Measurements from ENCODE around the gene ZFP64. TPM values are rescaled to one million over a fixed set of nuclear protein-coding genes. Genes with fewer than 3 reads are reported as not detected.
A peak's percentile ranks its signal among the peaks of the same experiment; 100 is the strongest.
"Not testable (repeated sequence)": the region's sequence is repeated elsewhere in the genome, so short reads cannot be mapped to it uniquely, and the experiment has no call there.

The ZFP64 gene
- total RNA-seq, 1 donor from 2014 or later, result 20.3 TPM

GRCh38 chr20:52196845-52197244 lies 5.3 kb upstream of the ZFP64 start:
- H3K4me3 ChIP-seq (ENCODE audit: insufficient read depth, low read depth, low read length), result no peak overlapping the region
- no peaks in the 10 kb centered on the region for H3K4me1 ChIP-seq (ENCODE audit: insufficient read depth, low read length)
- no peaks in the 10 kb centered on the region for H3K4me1 Mint-ChIP-seq (ENCODE audit: low read depth, unreplicated experiment)
- DNase-seq (ENCODE audit: low read depth), result no peak
- H3K9ac ChIP-seq (ENCODE audit: low read length), result no peak overlapping the region
- no peak overlapping the region for H3K27ac Mint-ChIP-seq (ENCODE audit: unreplicated experiment)
- H3K27me3 ChIP-seq (ENCODE audit: insufficient read depth, low read length), result peaks cover 3% of the 10 kb centered on the region
- FAIRE-seq, result no peak
- no peak overlapping the region for H3K4me3 Mint-ChIP-seq (ENCODE audit: unreplicated experiment)
- no peak for TF ChIP-seq EZH2 (IDR thresholded peaks at IDR 0.05; ENCODE audit: insufficient read depth, low read length)
- TF ChIP-seq, protein P1, sequence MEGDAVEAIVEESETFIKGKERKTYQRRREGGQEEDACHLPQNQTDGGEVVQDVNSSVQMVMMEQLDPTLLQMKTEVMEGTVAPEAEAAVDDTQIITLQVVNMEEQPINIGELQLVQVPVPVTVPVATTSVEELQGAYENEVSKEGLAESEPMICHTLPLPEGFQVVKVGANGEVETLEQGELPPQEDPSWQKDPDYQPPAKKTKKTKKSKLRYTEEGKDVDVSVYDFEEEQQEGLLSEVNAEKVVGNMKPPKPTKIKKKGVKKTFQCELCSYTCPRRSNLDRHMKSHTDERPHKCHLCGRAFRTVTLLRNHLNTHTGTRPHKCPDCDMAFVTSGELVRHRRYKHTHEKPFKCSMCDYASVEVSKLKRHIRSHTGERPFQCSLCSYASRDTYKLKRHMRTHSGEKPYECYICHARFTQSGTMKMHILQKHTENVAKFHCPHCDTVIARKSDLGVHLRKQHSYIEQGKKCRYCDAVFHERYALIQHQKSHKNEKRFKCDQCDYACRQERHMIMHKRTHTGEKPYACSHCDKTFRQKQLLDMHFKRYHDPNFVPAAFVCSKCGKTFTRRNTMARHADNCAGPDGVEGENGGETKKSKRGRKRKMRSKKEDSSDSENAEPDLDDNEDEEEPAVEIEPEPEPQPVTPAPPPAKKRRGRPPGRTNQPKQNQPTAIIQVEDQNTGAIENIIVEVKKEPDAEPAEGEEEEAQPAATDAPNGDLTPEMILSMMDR (IDR thresholded peaks at IDR 0.05; ENCODE audit: insufficient read depth, low read depth, low read length), result no peak
- no peak overlapping the region for H3K27ac ChIP-seq (ENCODE audit: low read depth, low read length)
- H4K20me1 ChIP-seq (ENCODE audit: insufficient read depth, low read length), result no peaks in the 10 kb centered on the region
- H3K79me2 ChIP-seq (ENCODE audit: insufficient read depth, low read length), result no peaks in the 10 kb centered on the region
- no peaks in the 10 kb centered on the region for H3K27me3 Mint-ChIP-seq (ENCODE audit: low read depth, unreplicated experiment)
- no peaks in the 10 kb centered on the region for H3K36me3 Mint-ChIP-seq (ENCODE audit: low read depth, unreplicated experiment)
- H2AFZ ChIP-seq (ENCODE audit: low read depth, low read length), result no peak overlapping the region
- no peaks in the 10 kb centered on the region for H3K9me3 Mint-ChIP-seq (ENCODE audit: unreplicated experiment)
- no peaks in the 10 kb centered on the region for H3K9me3 ChIP-seq (ENCODE audit: insufficient read depth, low read depth, low read length)
- H3K4me2 ChIP-seq (ENCODE audit: low read length), result no peak overlapping the region
- H3K36me3 ChIP-seq (ENCODE audit: insufficient read depth, low read length), result no peaks in the 10 kb centered on the region

GRCh38 chr20:52193886-52194545 lies 2.4 kb upstream of the ZFP64 start:
- H3K9me3 Mint-ChIP-seq (ENCODE audit: unreplicated experiment), result no peaks in the 10 kb centered on the region
- no peak for TF ChIP-seq EZH2 (IDR thresholded peaks at IDR 0.05; ENCODE audit: insufficient read depth, low read length)
- TF ChIP-seq, protein P1 (IDR thresholded peaks at IDR 0.05; ENCODE audit: insufficient read depth, low read depth, low read length), result no peak
- no peaks in the 10 kb centered on the region for H3K36me3 Mint-ChIP-seq (ENCODE audit: low read depth, unreplicated experiment)
- Histone ChIP-seq H4K20me1 (ENCODE audit: insufficient read depth, low read length) (peaks cover 7% of the 10 kb centered on the region), H3K27me3 (ENCODE audit: insufficient read depth, low read length) (peaks cover 3% of the 10 kb centered on the region), H3K4me1 (ENCODE audit: insufficient read depth, low read length) (peaks cover 8% of the 10 kb centered on the region), H3K36me3 (ENCODE audit: insufficient read depth, low read length) (no peaks in the 10 kb centered on the region), H2AFZ (ENCODE audit: low read depth, low read length) (no peak overlapping the region), H3K9me3 (ENCODE audit: insufficient read depth, low read depth, low read length) (no peaks in the 10 kb centered on the region), H3K4me2 (ENCODE audit: low read length) (no peak overlapping the region), H3K27ac (ENCODE audit: low read depth, low read length) (no peak overlapping the region), H3K4me3 (ENCODE audit: insufficient read depth, low read depth, low read length) (no peak overlapping the region), H3K9ac (ENCODE audit: low read length) (no peak overlapping the region), H3K79me2 (ENCODE audit: insufficient read depth, low read length) (peaks cover 21% of the 10 kb centered on the region)
- H3K4me1 Mint-ChIP-seq (ENCODE audit: low read depth, unreplicated experiment), result no peaks in the 10 kb centered on the region
- DNase-seq (ENCODE audit: low read depth), result no peak
- H3K4me3 Mint-ChIP-seq (ENCODE audit: unreplicated experiment), result no peak overlapping the region
- no peak for FAIRE-seq
- H3K27me3 Mint-ChIP-seq (ENCODE audit: low read depth, unreplicated experiment), result no peaks in the 10 kb centered on the region
- H3K27ac Mint-ChIP-seq (ENCODE audit: unreplicated experiment), result no peak overlapping the region

GRCh38 chr20:52193133-52193532 lies 1.6 kb upstream of the ZFP64 start:
- H3K4me3 ChIP-seq (ENCODE audit: insufficient read depth, low read depth, low read length), result no peak overlapping the region

GRCh38 chr20:52192719-52193007 lies 1.1 kb upstream of the ZFP64 start:
- Histone ChIP-seq H3K4me2 (ENCODE audit: low read length) (peak overlapping the region; percentile 91), H2AFZ (ENCODE audit: low read depth, low read length) (peak overlapping the region; percentile 92), H3K79me2 (ENCODE audit: insufficient read depth, low read length) (peaks cover 33% of the 10 kb centered on the region), H3K4me3 (ENCODE audit: insufficient read depth, low read depth, low read length) (peak overlapping the region; percentile 90)
- peak overlapping the region; percentile 91 for H3K4me3 Mint-ChIP-seq (ENCODE audit: unreplicated experiment)
- peak overlapping the region; percentile 72 for H3K27ac Mint-ChIP-seq (ENCODE audit: unreplicated experiment)
- H3K27ac ChIP-seq (ENCODE audit: low read depth, low read length); H3K9ac ChIP-seq (ENCODE audit: low read length); FAIRE-seq; H3K36me3 Mint-ChIP-seq (ENCODE audit: low read depth, unreplicated experiment); H3K9me3 Mint-ChIP-seq (ENCODE audit: unreplicated experiment); H3K27me3 ChIP-seq (ENCODE audit: insufficient read depth, low read length); H3K36me3 ChIP-seq (ENCODE audit: insufficient read depth, low read length); H3K27me3 Mint-ChIP-seq (ENCODE audit: low read depth, unreplicated experiment); H3K4me1 Mint-ChIP-seq (ENCODE audit: low read depth, unreplicated experiment); H3K9me3 ChIP-seq (ENCODE audit: insufficient read depth, low read depth, low read length); H3K4me1 ChIP-seq (ENCODE audit: insufficient read depth, low read length); H4K20me1 ChIP-seq (ENCODE audit: insufficient read depth, low read length); DNase-seq (ENCODE audit: low read depth): not testable (repeated sequence)

More at GRCh38 chr20:52193133-52193532, 1.6 kb upstream of the ZFP64 start:
- no peak overlapping the region for H3K27ac ChIP-seq (ENCODE audit: low read depth, low read length)
- H3K36me3 Mint-ChIP-seq (ENCODE audit: low read depth, unreplicated experiment), result no peaks in the 10 kb centered on the region
- H3K4me1 ChIP-seq (ENCODE audit: insufficient read depth, low read length), result peaks cover 8% of the 10 kb centered on the region
- peak overlapping the region; percentile 91 for H3K4me3 Mint-ChIP-seq (ENCODE audit: unreplicated experiment)
- no peak for FAIRE-seq
- no peak overlapping the region for H3K9ac ChIP-seq (ENCODE audit: low read length)
- H3K36me3 ChIP-seq (ENCODE audit: insufficient read depth, low read length), result no peaks in the 10 kb centered on the region
- H3K4me1 Mint-ChIP-seq (ENCODE audit: low read depth, unreplicated experiment), result no peaks in the 10 kb centered on the region
- peaks cover 7% of the 10 kb centered on the region for H4K20me1 ChIP-seq (ENCODE audit: insufficient read depth, low read length)
- no peak overlapping the region for H3K4me2 ChIP-seq (ENCODE audit: low read length)
- TF ChIP-seq, protein P1 (IDR thresholded peaks at IDR 0.05; ENCODE audit: insufficient read depth, low read depth, low read length), result no peak
- TF ChIP-seq EZH2 (IDR thresholded peaks at IDR 0.05; ENCODE audit: insufficient read depth, low read length), result no peak
- H3K79me2 ChIP-seq (ENCODE audit: insufficient read depth, low read length), result peaks cover 28% of the 10 kb centered on the region
- H3K9me3 Mint-ChIP-seq (ENCODE audit: unreplicated experiment), result no peaks in the 10 kb centered on the region
- H3K27me3 Mint-ChIP-seq (ENCODE audit: low read depth, unreplicated experiment), result no peaks in the 10 kb centered on the region
- no peak for DNase-seq (ENCODE audit: low read depth)
- peaks cover 1% of the 10 kb centered on the region for H3K27me3 ChIP-seq (ENCODE audit: insufficient read depth, low read length)
- H3K9me3 ChIP-seq (ENCODE audit: insufficient read depth, low read depth, low read length), result no peaks in the 10 kb centered on the region
- H3K27ac Mint-ChIP-seq (ENCODE audit: unreplicated experiment), result no peak overlapping the region
- H2AFZ ChIP-seq (ENCODE audit: low read depth, low read length), result no peak overlapping the region
